ENCODE results near the gene DOK6.

Gene DOK6

DNA sequence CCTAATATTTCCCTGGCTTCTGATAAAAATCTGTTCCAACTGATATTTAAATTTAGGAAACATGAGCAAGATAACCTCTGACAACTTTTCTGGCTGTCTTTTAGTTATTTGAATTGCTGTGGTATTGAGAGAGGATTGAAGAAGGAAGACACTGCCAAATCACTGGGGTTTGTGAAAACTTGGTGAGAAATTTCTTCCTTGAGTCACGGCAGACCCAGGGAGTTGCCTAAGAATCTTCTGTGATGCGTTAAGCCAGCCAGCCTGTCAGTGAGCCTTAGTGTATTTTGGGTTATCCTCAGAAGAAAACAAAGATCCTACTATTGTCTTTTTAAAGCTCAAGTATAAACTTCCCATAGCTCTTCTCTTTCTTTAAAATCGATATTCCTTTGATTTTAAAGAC, 17.5 kb upstream of the DOK6 start:
- no peak for TF ChIP-seq FOXP2 (optimal IDR thresholded peaks at IDR 0.05; ENCODE audit: borderline replicate concordance, extremely low read depth, extremely low read length, insufficient read depth)
- no peak for TF ChIP-seq SIN3A (IDR thresholded peaks at IDR 0.05; ENCODE audit: borderline replicate concordance, insufficient read depth, low read length)
- no peak for TF ChIP-seq REST (IDR thresholded peaks at IDR 0.05; ENCODE audit: insufficient read depth in 1 of 2, low read depth in 2 of 2, low read length in 2 of 2)
- TF ChIP-seq TAF1 (IDR thresholded peaks at IDR 0.05; ENCODE audit: borderline replicate concordance, insufficient read depth, low read length) = no peak
- TF ChIP-seq POLR2AphosphoS5 (IDR thresholded peaks at IDR 0.05; ENCODE audit: low read depth, low read length) = no peak

DNA sequence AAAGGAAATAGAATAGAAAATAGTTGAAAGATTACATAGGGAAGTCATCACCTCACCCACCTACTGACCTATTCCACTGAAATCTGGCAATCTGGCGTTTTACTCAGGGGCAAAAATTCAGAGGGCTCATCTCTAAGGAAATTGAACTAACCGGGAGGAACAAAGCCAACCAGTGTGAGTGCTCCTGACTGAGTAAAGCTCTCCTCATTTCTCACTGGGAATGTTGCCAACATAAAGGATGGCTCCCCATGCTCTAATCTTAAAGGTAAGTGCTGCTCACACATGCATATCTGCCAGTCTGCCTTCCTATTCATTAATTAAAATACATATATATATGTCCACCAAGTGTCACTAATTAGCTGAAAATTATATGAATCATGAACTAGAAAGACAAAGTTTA, 13.5 kb upstream of the DOK6 start:
- TF ChIP-seq FOXP2 (optimal IDR thresholded peaks at IDR 0.05; ENCODE audit: borderline replicate concordance, extremely low read depth, extremely low read length, insufficient read depth) (no peak), SIN3A (IDR thresholded peaks at IDR 0.05; ENCODE audit: borderline replicate concordance, insufficient read depth, low read length) (no peak), TAF1 (IDR thresholded peaks at IDR 0.05; ENCODE audit: borderline replicate concordance, insufficient read depth, low read length) (no peak), REST (IDR thresholded peaks at IDR 0.05; ENCODE audit: insufficient read depth in 1 of 2, low read depth in 2 of 2, low read length in 2 of 2) (no peak), POLR2AphosphoS5 (IDR thresholded peaks at IDR 0.05; ENCODE audit: low read depth, low read length) (no peak)

- no peak for TF ChIP-seq TAF1 (IDR thresholded peaks at IDR 0.05; ENCODE audit: borderline replicate concordance, insufficient read depth, low read length)
- no peak for TF ChIP-seq POLR2AphosphoS5 (IDR thresholded peaks at IDR 0.05; ENCODE audit: low read depth, low read length)
- no peak for TF ChIP-seq REST (IDR thresholded peaks at IDR 0.05; ENCODE audit: insufficient read depth in 1 of 2, low read depth in 2 of 2, low read length in 2 of 2)
- no peak for TF ChIP-seq SIN3A (IDR thresholded peaks at IDR 0.05; ENCODE audit: borderline replicate concordance, insufficient read depth, low read length)
- TF ChIP-seq FOXP2 (optimal IDR thresholded peaks at IDR 0.05; ENCODE audit: borderline replicate concordance, extremely low read depth, extremely low read length, insufficient read depth) = no peak
Observed at GRCh38 chr18:69388222-69388621, 12.5 kb upstream of the DOK6 start.

DNA sequence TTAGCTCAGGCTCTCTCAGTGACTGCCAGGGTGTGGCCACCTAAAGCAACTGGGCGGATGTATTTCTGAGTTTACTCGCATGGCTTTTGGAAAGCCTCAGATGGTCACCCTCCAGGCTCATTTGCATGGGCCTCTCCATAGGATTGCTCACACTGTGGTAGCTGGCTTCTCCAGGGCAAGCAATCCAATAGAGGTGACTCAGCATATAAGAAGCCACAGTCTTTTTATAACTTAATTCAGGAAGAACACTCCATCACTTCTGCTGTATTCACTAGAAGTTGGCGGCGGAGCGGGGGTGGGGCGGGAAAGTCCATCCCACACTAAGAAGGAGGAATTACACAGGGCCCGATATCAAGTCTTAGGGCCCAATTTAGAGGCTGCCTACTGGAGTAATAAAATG, 3.6 kb upstream of the DOK6 start:
- TF ChIP-seq POLR2AphosphoS5 (IDR thresholded peaks at IDR 0.05; ENCODE audit: low read depth, low read length) (no peak), SIN3A (IDR thresholded peaks at IDR 0.05; ENCODE audit: borderline replicate concordance, insufficient read depth, low read length) (no peak), FOXP2 (optimal IDR thresholded peaks at IDR 0.05; ENCODE audit: borderline replicate concordance, extremely low read depth, extremely low read length, insufficient read depth) (no peak), TAF1 (IDR thresholded peaks at IDR 0.05; ENCODE audit: borderline replicate concordance, insufficient read depth, low read length) (no peak), REST (IDR thresholded peaks at IDR 0.05; ENCODE audit: insufficient read depth in 1 of 2, low read depth in 2 of 2, low read length in 2 of 2) (no peak)

GRCh38 chr18:69399253-69399652, 1.4 kb upstream of the DOK6 start:
- TF ChIP-seq POLR2AphosphoS5 (IDR thresholded peaks at IDR 0.05; ENCODE audit: low read depth, low read length) (no peak), REST (IDR thresholded peaks at IDR 0.05; ENCODE audit: insufficient read depth in 1 of 2, low read depth in 2 of 2, low read length in 2 of 2) (no peak), SIN3A (IDR thresholded peaks at IDR 0.05; ENCODE audit: borderline replicate concordance, insufficient read depth, low read length) (no peak), FOXP2 (optimal IDR thresholded peaks at IDR 0.05; ENCODE audit: borderline replicate concordance, extremely low read depth, extremely low read length, insufficient read depth) (no peak), TAF1 (IDR thresholded peaks at IDR 0.05; ENCODE audit: borderline replicate concordance, insufficient read depth, low read length) (no peak)

Data from PFSK-1 (cell line).